ENCODE results near the gene GPR132.
A peak's percentile ranks its signal among the peaks of the same experiment; 100 is the strongest.

- TF ChIP-seq POLR2AphosphoS5 (IDR thresholded peaks at IDR 0.05; ENCODE audit: low read depth) (peak; percentile 76), CTCF (IDR thresholded peaks at IDR 0.05; ENCODE audit: insufficient read depth, low read length) (no peak), GABPA (IDR thresholded peaks at IDR 0.05; ENCODE audit: low read depth) (no peak), REST (IDR thresholded peaks at IDR 0.05; ENCODE audit: insufficient replicate concordance, low read depth) (peak; percentile 43)
Observed at GRCh38 chr14:105020815-105021655, 44.2 kb downstream of the GPR132 start, which contains the start of gene CDCA4.

Measured in HL-60 (cell line).